PC-9 (cell line): ENCODE data around the gene CHRNA4.

Source experiments
- CTCF ChIP-seq: fragments of 200-600 bp; sonication (generic); conservative IDR thresholded peaks from 2 replicates; pipeline ENCODE4 v1.6.1; 2017; ENCODE audit warnings: mixed run types, antibody characterized with exemption, mild to moderate bottlenecking, moderate library complexity
- EZH2 ChIP-seq: fragments of 200-600 bp; sonication (generic); IDR thresholded peaks from 2 replicates; pipeline ENCODE4 v1.8.0; 2017; ENCODE audit warnings: antibody characterized with exemption, low read depth

GRCh38 chr20:63350597-63351325 is 10.4 kb downstream of the CHRNA4 start:
- TF ChIP-seq CTCF (no peak), EZH2 (no peak)
